Suppressor macrophage treated with lipopolysaccharide for 4 hours (primary cell): ENCODE results near the gene LTF.
"Not testable (repeated sequence)": the region's sequence is repeated elsewhere in the genome, so short reads cannot be mapped to it uniquely, and the experiment has no call there.

Experiments
- DNase-seq: peaks from one replicate; pipeline ENCODE4 v3.0.0-alpha.2; 2020

Gene LTF

GRCh38 chr3:46388847-46389246 lies 75.9 kb downstream of the LTF start:
- not testable (repeated sequence) for DNase-seq

DNA sequence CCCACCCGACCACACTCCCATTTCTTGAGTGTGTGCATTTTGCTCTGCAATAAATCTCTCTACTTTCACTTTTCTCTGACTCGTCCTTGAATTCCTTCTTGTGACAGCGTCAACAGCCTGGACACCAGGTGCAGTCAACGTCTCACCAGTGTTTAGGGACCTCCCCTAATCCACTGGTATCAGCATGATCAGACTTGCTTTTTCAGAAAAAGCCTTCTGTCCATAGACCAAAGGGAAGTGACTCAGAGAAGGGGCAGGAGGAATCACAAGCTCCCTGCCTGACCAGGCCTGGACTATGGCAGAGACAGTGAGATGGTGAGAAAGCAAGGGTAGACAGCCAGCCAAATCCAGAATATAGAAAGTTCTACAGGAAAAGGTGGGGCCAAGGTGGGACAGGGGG lies 78.5 kb downstream of the LTF start:
- peak; percentile 84 for DNase-seq
